ENCODE data around the gene MAN2A1. TPM values are rescaled to one million over a fixed set of nuclear protein-coding genes. Genes with fewer than 3 reads are reported as not detected.

MAN2A1 gene
- total RNA-seq = 10 to 100 TPM; 29.6 to 36.2 TPM

DNA sequence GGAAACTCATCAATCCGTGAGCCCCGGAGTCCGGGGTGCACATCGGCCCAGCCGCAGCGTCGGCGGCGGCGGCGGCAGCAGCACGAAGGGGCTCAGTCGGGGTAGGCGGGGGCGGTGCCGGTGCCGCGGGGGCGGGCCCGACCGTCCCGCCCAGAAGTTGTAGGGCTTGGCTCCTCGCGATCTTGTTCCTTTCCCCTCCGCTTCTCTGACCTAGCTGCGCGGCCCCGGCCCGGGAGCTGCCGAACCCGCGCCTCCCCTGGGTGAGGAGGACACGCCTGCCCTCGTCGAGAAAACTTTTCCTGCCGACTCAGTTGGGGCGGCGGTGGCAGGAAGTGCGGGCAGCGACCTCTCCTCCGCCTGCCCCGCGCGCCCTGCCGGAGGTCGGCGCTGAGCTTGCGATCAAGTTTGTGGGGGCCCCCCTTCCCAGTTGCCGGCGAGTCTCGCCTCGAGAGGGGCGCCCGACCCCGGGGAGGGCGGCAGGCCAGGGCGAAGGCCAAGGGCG lies at the start of gene MAN2A1:
Gene MAN2A1 (plus strand): TSS at position 188 of the 502 bp plus-strand sequence. CDS start 491 bp downstream, outside the sequence.
- H3K36me3 ChIP-seq = no peaks in the 10 kb centered on the region
- no peaks in the 10 kb centered on the region for H3K27me3 ChIP-seq (replicated peaks; ENCODE audit: insufficient read depth)
- H3K4me1 ChIP-seq (replicated peaks) = no peaks in the 10 kb centered on the region
- peak within 1 kb of the TSS; percentile 97 to 98 for H3K27ac ChIP-seq
- H3K4me3 ChIP-seq = peak within 1 kb of the TSS; percentile 79 to 91
- no peaks in the 10 kb centered on the region for H3K9me3 ChIP-seq
- WGBS = under 1% methylated on average over 42 of the region's 58 CpGs
- peak; percentile 73 for DNase-seq (ENCODE audit: low spot score)
- TF ChIP-seq, protein P1, sequence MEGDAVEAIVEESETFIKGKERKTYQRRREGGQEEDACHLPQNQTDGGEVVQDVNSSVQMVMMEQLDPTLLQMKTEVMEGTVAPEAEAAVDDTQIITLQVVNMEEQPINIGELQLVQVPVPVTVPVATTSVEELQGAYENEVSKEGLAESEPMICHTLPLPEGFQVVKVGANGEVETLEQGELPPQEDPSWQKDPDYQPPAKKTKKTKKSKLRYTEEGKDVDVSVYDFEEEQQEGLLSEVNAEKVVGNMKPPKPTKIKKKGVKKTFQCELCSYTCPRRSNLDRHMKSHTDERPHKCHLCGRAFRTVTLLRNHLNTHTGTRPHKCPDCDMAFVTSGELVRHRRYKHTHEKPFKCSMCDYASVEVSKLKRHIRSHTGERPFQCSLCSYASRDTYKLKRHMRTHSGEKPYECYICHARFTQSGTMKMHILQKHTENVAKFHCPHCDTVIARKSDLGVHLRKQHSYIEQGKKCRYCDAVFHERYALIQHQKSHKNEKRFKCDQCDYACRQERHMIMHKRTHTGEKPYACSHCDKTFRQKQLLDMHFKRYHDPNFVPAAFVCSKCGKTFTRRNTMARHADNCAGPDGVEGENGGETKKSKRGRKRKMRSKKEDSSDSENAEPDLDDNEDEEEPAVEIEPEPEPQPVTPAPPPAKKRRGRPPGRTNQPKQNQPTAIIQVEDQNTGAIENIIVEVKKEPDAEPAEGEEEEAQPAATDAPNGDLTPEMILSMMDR (IDR thresholded peaks at IDR 0.05) = peak in 2 of 4 experiments; percentile 19 to 27
- TF ChIP-seq POLR2AphosphoS5 (IDR thresholded peaks at IDR 0.05) (no peak), POLR2A (IDR thresholded peaks at IDR 0.05) (peak; percentile 76)
- intact Hi-C loops (cut with DNase I) = loop anchor here (2.0 to 10.0 kb wide), 4 partner anchors 165 to 941 kb away; no protein-coding TSS in a partner anchor

GRCh38 chr5:109640976-109641375 lies 48.8 kb upstream of the MAN2A1 start:
- H3K27me3 ChIP-seq (replicated peaks; ENCODE audit: insufficient read depth) = no peaks in the 10 kb centered on the region
- 94% methylated on average over 4 of the region's 4 CpGs for WGBS
- no peak for DNase-seq (ENCODE audit: low spot score)
- no peaks in the 10 kb centered on the region for H3K36me3 ChIP-seq
- H3K4me3 ChIP-seq = no peak overlapping the region
- H3K4me1 ChIP-seq (replicated peaks) = no peaks in the 10 kb centered on the region
- H3K9me3 ChIP-seq = no peaks in the 10 kb centered on the region
- TF ChIP-seq POLR2AphosphoS5 (IDR thresholded peaks at IDR 0.05) (no peak), POLR2A (IDR thresholded peaks at IDR 0.05) (no peak)
- TF ChIP-seq, protein P1 (IDR thresholded peaks at IDR 0.05) = no peak
- intact Hi-C loops (cut with DNase I) = no loop called here
- no peak overlapping the region for H3K27ac ChIP-seq

GRCh38 chr5:109643791-109644350 lies 45.9 kb upstream of the MAN2A1 start:
- no peak for DNase-seq (ENCODE audit: low spot score)
- intact Hi-C loops (cut with DNase I) = no loop called here

DNA sequence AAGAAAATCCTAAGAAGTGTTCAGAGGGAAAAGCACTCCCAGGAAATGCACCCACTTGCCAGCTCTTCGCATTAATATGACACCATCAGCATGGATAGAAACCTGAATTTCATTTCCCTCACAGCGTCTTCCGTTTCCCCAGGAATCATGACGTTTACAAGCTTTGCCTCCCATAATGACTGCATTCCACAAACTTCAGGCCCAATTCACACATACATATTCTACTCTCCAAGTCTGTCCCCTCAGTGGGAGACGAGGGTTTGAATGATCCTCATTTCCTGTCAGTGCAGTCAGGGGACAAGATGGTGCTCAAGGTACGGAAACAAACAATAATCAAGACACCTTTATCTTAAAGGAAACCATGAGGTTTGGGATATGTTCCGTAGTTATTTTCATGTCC lies 44.9 kb upstream of the MAN2A1 start:
- H3K27ac ChIP-seq = no peak overlapping the region
- H3K4me3 ChIP-seq = no peak overlapping the region
- no peaks in the 10 kb centered on the region for H3K9me3 ChIP-seq
- no peaks in the 10 kb centered on the region for H3K36me3 ChIP-seq
- intact Hi-C loops (cut with DNase I) = no loop called here
- H3K27me3 ChIP-seq (replicated peaks; ENCODE audit: insufficient read depth) = no peaks in the 10 kb centered on the region
- H3K4me1 ChIP-seq (replicated peaks) = no peaks in the 10 kb centered on the region
- 64% methylated on average over 7 of the region's 7 CpGs for WGBS
- no peak for DNase-seq (ENCODE audit: low spot score)
- no peak for TF ChIP-seq POLR2A (IDR thresholded peaks at IDR 0.05)
- TF ChIP-seq, protein P1 (IDR thresholded peaks at IDR 0.05) = no peak
- TF ChIP-seq POLR2AphosphoS5 (IDR thresholded peaks at IDR 0.05) = no peak

More at GRCh38 chr5:109643791-109644350, 45.9 kb upstream of the MAN2A1 start:
- Histone ChIP-seq H3K27ac (no peak overlapping the region), H3K4me1 (replicated peaks) (no peaks in the 10 kb centered on the region), H3K27me3 (replicated peaks; ENCODE audit: insufficient read depth) (no peaks in the 10 kb centered on the region), H3K36me3 (no peaks in the 10 kb centered on the region), H3K4me3 (no peak overlapping the region), H3K9me3 (no peaks in the 10 kb centered on the region)
- 72% methylated on average over 4 of the region's 4 CpGs for WGBS
- TF ChIP-seq POLR2AphosphoS5 (IDR thresholded peaks at IDR 0.05) = no peak
- TF ChIP-seq POLR2A (IDR thresholded peaks at IDR 0.05) = no peak
- TF ChIP-seq, protein P1 (IDR thresholded peaks at IDR 0.05) = no peak

- Histone ChIP-seq H3K4me3 (no peak overlapping the region), H3K4me1 (replicated peaks) (no peaks in the 10 kb centered on the region), H3K36me3 (no peaks in the 10 kb centered on the region), H3K27me3 (replicated peaks; ENCODE audit: insufficient read depth) (no peaks in the 10 kb centered on the region), H3K9me3 (no peaks in the 10 kb centered on the region), H3K27ac (no peak overlapping the region)
- TF ChIP-seq POLR2A (IDR thresholded peaks at IDR 0.05) (no peak), POLR2AphosphoS5 (IDR thresholded peaks at IDR 0.05) (no peak)
- intact Hi-C loops (cut with DNase I) = no loop called here
- WGBS = 8% methylated on average over 2 of the region's 2 CpGs
- no peak for DNase-seq (ENCODE audit: low spot score)
These were observed 44.0 kb upstream of the MAN2A1 start for GRCh38 chr5:109645707-109646192.
